Skeletal muscle satellite cell (primary cell): ENCODE results near the gene NUP133.
A peak's percentile ranks its signal among the peaks of the same experiment; 100 is the strongest.

Source experiments
- H3K27me3 ChIP-seq: 2 replicates; pipeline ENCODE4 v1.7.0; 2013; ENCODE audit warnings: low read length; ENCODE audit not compliant: control insufficient read depth, insufficient read depth
- H3K36me3 ChIP-seq: 2 replicates; pipeline ENCODE4 v1.7.0; 2013; ENCODE audit warnings: mild to moderate bottlenecking, control low read depth, low read length; ENCODE audit not compliant: insufficient read depth
- H3K4me1 ChIP-seq: 2 replicates; pipeline ENCODE4 v1.7.0; 2013; ENCODE audit warnings: low read length; ENCODE audit not compliant: control insufficient read depth, insufficient read depth
- H3K4me2 ChIP-seq: 2 replicates; pipeline ENCODE4 v1.7.0; 2013; ENCODE audit warnings: mild to moderate bottlenecking, low read length
- H3K4me3 ChIP-seq: 2 replicates; pipeline ENCODE4 v1.7.0; 2013; ENCODE audit warnings: low read length
- H3K9ac ChIP-seq: 2 replicates; pipeline ENCODE4 v1.7.0; 2013; ENCODE audit warnings: mild to moderate bottlenecking, low read depth, low read length, moderate library complexity
- H3K9me3 ChIP-seq: replicated peaks from 2 replicates; pipeline ENCODE4 v1.7.0; 2013; ENCODE audit warnings: mild to moderate bottlenecking, control low read depth, low read length

The NUP133 gene

DNA sequence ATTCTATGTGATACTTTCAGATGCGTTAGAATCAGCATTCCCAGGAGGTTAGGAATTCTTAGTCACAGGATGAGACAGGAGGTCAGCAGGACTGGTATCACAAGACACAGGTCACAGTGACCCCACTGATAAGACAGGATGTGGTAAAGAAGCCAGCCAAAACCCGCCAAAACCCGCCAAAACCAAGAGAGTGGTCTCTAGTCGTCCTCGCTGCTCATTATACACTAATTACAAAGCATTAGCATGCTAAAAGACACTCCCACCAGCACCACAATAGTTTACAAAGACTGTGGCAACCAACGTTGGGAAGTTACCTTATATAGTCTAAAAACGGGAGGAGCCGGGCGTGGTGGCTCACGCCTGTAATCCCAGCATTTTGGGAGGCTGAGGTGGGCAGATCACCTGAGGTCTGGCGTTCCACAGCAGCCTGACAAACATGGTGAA is 60.3 kb downstream of the NUP133 start:
- H3K9me3 ChIP-seq, result no peaks in the 10 kb centered on the region
- no peak overlapping the region for H3K9ac ChIP-seq
- H3K4me2 ChIP-seq, result no peak overlapping the region
- no peak overlapping the region for H3K4me3 ChIP-seq
- peaks cover 32% of the 10 kb centered on the region for H3K36me3 ChIP-seq
- H3K27me3 ChIP-seq, result no peaks in the 10 kb centered on the region
- H3K4me1 ChIP-seq, result no peaks in the 10 kb centered on the region

DNA sequence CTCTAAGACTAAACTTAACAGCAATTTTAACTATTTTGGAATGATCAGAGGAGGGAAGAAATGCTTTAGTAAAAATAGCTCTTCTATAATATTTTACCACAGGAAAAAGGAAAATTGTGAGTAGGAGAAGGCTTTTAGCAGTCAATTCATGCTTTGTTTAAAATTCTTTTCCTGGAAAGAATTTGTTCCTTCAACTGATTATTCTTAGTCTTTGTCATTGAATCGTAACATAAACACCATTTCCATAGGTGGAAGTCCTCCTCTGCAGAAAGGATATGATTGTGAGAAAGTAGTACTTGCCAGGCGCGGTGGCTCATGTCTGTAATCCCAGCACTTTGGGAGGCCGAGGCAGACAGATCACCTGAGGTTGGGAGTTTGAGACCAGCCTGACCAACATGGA is 62.3 kb downstream of the NUP133 start:
- Histone ChIP-seq H3K4me3 (no peak overlapping the region), H3K9me3 (no peaks in the 10 kb centered on the region), H3K36me3 (peaks cover 38% of the 10 kb centered on the region), H3K27me3 (no peaks in the 10 kb centered on the region), H3K4me1 (peaks cover 6% of the 10 kb centered on the region), H3K4me2 (no peak overlapping the region), H3K9ac (no peak overlapping the region)

DNA sequence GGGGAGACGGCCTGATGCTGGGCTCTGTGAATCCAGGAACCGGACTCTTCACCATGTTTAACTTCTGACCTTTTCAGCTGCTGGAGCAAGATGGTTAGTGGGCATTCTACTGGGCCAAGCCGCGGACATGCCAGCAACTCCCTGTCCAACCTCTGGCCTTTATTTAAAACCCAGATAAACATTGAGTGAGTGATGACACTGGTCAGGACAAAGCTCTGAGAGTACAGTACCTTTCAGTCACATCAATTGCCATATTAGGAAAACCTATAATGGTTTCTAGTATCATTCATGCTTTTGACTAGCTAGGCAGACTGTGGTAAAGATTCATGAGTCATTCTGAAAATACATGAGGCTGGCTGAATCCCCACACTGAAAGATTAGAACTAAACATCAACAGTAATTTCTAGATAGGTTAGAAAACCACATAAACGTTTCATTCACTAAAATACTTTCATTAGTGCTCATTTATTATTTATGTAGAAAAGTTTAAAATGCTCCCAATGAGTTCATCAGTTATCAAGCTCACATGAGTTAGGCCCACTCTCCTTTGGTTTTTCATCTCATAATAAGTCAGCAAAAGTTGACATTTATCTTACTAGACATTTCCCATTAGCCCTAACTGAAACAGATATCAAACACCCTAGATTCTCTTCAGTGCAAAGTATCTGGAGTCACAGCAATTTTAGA is 67.1 kb downstream of the NUP133 start:
- no peak overlapping the region for H3K9ac ChIP-seq
- peaks cover 38% of the 10 kb centered on the region for H3K36me3 ChIP-seq
- peaks cover under 1% of the 10 kb centered on the region for H3K27me3 ChIP-seq

DNA sequence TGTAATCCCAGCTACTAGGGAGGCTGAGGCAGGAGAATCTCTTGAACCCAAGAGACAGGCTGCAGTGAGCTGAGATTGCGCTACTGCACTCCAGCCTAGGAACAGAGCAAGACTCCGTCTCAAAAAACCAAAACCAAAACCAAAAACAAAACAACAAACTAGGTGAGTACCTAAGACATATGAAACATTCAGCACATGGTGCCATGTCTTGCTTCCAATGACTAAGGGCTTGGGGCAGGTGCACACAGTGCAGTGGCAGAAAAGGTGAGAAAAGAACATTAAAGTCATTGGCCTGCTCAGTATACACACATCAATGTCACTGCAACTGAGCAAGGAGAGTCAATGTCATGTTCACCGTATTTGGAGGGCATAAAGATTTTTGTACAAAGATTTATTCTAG is 70.1 kb downstream of the NUP133 start:
- Histone ChIP-seq H3K9me3 (no peaks in the 10 kb centered on the region), H3K9ac (no peak overlapping the region), H3K36me3 (peaks cover 26% of the 10 kb centered on the region), H3K4me3 (no peak overlapping the region), H3K4me1 (peaks cover 13% of the 10 kb centered on the region), H3K4me2 (no peak overlapping the region), H3K27me3 (peaks cover 29% of the 10 kb centered on the region)

More for the DNA sequence above, 67.1 kb downstream of the NUP133 start:
- Histone ChIP-seq H3K4me3 (no peak overlapping the region), H3K4me1 (peaks cover 13% of the 10 kb centered on the region), H3K4me2 (peak overlapping the region; percentile 20), H3K9me3 (no peaks in the 10 kb centered on the region)

- H3K36me3 ChIP-seq, result peaks cover 22% of the 10 kb centered on the region
Measured at GRCh38 chr1:229437443-229437842, 70.7 kb downstream of the NUP133 start.

DNA sequence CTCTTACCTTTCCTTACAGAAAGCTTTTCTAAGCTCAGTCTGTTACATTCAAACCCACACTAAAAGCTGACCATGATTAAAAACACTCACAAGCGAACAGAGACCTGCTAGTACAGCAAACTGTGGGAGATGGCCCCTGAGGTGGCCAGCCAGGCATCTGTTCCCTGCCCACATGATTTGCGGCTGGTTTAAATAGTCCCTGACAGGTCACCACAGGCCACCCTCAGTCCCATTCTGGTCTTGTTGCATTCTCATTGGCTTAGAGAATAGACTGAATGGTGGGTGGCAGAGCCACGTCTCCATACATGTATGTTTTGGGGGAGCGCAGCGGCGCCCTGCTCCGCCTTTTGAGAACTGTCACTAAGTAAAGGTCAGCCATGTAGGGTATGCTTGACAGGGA is 71.9 kb downstream of the NUP133 start:
- peaks cover 9% of the 10 kb centered on the region for H3K4me1 ChIP-seq
- H3K27me3 ChIP-seq, result peaks cover 45% of the 10 kb centered on the region
- H3K4me2 ChIP-seq, result no peak overlapping the region
- H3K4me3 ChIP-seq, result no peak overlapping the region
- no peaks in the 10 kb centered on the region for H3K9me3 ChIP-seq
- peaks cover 15% of the 10 kb centered on the region for H3K36me3 ChIP-seq
- no peak overlapping the region for H3K9ac ChIP-seq

More at GRCh38 chr1:229437443-229437842, 70.7 kb downstream of the NUP133 start:
- peaks cover 13% of the 10 kb centered on the region for H3K4me1 ChIP-seq
- peaks cover 34% of the 10 kb centered on the region for H3K27me3 ChIP-seq
- H3K4me3 ChIP-seq, result no peak overlapping the region
- H3K9ac ChIP-seq, result no peak overlapping the region
- no peaks in the 10 kb centered on the region for H3K9me3 ChIP-seq
- no peak overlapping the region for H3K4me2 ChIP-seq

- no peak overlapping the region for H3K9ac ChIP-seq
- no peak overlapping the region for H3K4me2 ChIP-seq
- H3K36me3 ChIP-seq, result peaks cover 6% of the 10 kb centered on the region
- no peaks in the 10 kb centered on the region for H3K4me1 ChIP-seq
- H3K9me3 ChIP-seq, result no peaks in the 10 kb centered on the region
- H3K27me3 ChIP-seq, result peaks cover 60% of the 10 kb centered on the region
- H3K4me3 ChIP-seq, result no peak overlapping the region
Measured at GRCh38 chr1:229434641-229435051, 73.5 kb downstream of the NUP133 start.

- Histone ChIP-seq H3K4me2 (no peak within 1 kb of the TSS), H3K4me1 (no peaks in the 10 kb centered on the region), H3K9ac (no peak within 1 kb of the TSS), H3K36me3 (peaks cover 3% of the 10 kb centered on the region), H3K27me3 (peaks cover 62% of the 10 kb centered on the region), H3K9me3 (no peaks in the 10 kb centered on the region), H3K4me3 (no peak within 1 kb of the TSS)
Measured at GRCh38 chr1:229434005-229434640, 74.0 kb downstream of the NUP133 start, which contains the start of gene ACTA1. Gene ACTA1, minus strand, starts transcription at chr1:229434094. Its CDS starts 979 bp downstream, at chr1:229433115.

DNA sequence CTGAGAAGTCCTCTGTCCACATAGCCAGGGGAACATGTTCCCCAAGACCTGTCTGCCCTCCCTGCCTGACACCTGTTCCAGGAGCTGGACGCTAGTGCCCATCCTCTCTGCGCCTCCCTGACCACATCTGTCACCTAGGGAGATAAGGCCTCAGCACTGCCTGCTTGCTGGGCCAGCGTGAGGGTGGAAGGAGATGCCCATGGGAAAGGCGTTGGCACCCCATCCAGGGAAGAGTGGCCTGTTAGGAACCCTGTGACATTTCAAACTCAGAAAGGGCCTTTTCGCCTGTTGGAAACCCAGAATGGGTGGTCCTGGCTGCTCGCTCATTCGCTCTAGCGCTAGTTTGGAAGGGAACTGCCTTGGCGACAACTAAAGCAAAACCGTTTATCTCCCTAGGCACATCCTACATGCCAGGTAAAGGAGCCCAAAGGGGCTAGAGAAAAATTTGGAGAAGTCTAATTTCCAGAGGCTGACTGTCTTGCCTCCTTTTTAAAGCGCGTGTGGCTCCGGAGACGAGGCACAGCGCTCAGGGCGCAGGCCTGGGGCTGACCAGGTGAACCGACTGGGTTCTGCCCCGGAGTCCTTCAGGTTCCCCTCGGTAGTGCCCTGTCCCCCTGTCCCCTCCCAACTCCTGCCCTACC is 74.7 kb downstream of the NUP133 start:
- Histone ChIP-seq H3K4me2 (no peak overlapping the region), H3K9ac (no peak overlapping the region), H3K27me3 (peaks cover 62% of the 10 kb centered on the region), H3K4me1 (no peaks in the 10 kb centered on the region), H3K9me3 (no peaks in the 10 kb centered on the region), H3K36me3 (no peaks in the 10 kb centered on the region), H3K4me3 (no peak overlapping the region)

GRCh38 chr1:229432905-229433304 is 75.2 kb downstream of the NUP133 start:
- Histone ChIP-seq H3K9me3 (no peaks in the 10 kb centered on the region), H3K9ac (no peak overlapping the region), H3K4me3 (no peak overlapping the region), H3K4me1 (no peaks in the 10 kb centered on the region), H3K27me3 (peaks cover 62% of the 10 kb centered on the region), H3K36me3 (no peaks in the 10 kb centered on the region), H3K4me2 (no peak overlapping the region)

GRCh38 chr1:229432116-229432461 is 76.1 kb downstream of the NUP133 start:
- H3K4me1 ChIP-seq, result no peaks in the 10 kb centered on the region
- peaks cover 62% of the 10 kb centered on the region for H3K27me3 ChIP-seq
- no peaks in the 10 kb centered on the region for H3K9me3 ChIP-seq
- no peak overlapping the region for H3K4me3 ChIP-seq
- H3K4me2 ChIP-seq, result peak overlapping the region; percentile 20
- no peaks in the 10 kb centered on the region for H3K36me3 ChIP-seq
- no peak overlapping the region for H3K9ac ChIP-seq
